Activated naive CD4-positive, alpha-beta T cell treated with anti-CD3 and anti-CD28 coated beads, Interleukin-2, amount 50 U/mL, for 16 hours (primary cell): ENCODE results near the gene GEMIN7.

Experiments used
- DNase-seq: peaks from one replicate; pipeline ENCODE4 v3.0.0-alpha.2; 2020

Gene GEMIN7

DNA sequence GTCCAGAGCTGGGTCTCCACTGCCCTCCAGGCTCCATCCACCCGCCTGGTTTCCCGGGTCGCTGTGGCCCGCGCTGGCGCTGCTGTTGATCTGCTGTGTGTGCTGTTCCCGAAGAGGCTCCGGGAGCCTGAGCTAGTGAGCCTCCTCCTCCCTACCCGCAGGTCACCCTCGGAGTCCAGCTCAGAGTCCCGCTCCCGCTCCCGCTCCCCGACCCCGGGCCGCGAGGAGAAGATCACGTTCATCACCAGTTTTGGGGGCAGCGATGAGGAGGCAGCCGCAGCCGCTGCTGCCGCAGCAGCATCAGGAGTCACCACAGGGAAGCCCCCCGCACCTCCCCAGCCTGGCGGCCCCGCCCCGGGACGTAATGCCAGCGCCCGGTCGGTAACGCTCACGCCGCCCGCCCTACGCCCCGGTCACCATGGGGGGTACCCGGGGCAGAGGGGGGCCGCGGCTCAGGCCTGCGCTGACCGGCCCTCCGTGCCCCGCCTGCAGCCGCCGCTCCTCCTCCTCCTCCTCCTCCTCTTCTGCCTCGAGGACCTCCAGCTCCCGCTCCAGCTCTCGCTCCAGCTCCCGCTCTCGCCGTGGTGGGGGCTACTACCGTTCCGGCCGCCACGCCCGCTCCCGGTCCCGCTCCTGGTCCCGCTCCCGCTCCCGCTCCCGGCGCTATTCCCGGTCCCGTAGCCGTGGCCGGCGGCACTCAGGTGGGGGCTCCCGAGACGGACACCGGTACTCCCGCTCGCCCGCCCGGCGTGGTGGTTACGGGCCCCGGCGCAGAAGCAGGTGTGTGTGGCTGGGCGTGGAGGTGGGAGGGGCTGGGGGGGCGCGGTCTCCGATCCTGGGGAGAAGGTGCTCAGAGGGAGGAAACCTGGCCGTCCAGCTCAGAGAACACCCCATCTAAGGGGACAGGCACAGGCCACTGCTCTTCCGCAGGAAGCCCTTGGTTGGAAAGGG, 14.9 kb upstream of the GEMIN7 start:
- DNase-seq, result no peak

DNA sequence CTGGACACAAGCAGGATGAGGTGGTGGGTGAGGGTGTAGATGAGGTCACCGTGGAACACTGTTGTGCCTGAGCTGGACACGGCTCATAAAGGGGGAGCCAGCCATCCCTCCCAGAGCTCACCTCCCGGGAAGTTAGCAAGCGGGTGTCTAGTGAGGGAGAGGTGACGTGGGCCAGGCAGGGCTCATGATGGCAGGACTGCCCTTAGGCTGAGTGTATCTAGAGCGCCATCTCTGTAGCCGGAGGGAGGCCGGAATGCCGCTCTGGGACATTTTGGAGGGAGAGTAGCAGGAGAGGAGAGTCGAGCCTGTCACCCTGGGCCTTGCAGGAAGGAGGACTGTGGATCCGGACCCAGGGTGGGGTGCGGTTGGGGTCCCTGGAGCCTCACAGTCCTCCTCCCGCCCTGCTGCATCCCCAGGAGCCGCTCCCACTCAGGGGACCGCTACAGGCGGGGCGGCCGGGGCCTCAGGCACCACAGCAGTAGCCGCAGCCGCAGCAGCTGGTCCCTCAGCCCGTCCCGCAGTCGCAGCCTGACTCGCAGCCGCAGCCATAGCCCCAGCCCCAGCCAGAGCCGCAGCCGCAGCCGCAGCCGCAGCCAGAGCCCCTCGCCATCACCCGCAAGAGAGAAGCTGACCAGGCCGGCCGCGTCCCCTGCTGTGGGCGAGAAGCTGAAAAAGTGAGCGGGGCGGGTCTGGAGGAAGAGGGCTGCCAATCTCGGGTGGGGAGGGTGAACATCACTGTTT, 12.0 kb upstream of the GEMIN7 start:
- no peak for DNase-seq

- DNase-seq, result no peak
Measured at GRCh38 chr19:45068041-45068440, 11.0 kb upstream of the GEMIN7 start.

DNA sequence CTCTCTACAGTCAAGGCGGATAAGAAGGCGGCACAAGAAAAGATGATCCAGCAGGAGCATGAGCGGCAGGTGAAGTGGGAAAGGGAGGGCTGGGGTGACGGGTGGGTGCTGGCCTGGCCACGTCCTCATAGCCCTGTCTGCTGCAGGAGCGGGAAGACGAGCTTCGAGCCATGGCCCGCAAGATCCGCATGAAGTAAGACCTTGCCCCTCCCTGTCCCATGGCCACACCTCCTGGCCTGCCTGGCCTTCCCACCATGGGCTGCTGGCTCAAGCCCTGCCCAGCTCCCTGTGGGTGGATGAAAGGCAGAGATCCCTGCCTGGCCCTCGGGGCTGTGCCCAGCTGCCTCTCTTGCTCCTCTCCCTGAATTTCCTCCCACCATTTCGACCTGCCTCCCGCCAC, 10.0 kb upstream of the GEMIN7 start:
- DNase-seq, result no peak

GRCh38 chr19:45070214-45070613, 8.8 kb upstream of the GEMIN7 start:
- no peak for DNase-seq

GRCh38 chr19:45070861-45071544, 8.1 kb upstream of the GEMIN7 start:
- no peak for DNase-seq

DNA sequence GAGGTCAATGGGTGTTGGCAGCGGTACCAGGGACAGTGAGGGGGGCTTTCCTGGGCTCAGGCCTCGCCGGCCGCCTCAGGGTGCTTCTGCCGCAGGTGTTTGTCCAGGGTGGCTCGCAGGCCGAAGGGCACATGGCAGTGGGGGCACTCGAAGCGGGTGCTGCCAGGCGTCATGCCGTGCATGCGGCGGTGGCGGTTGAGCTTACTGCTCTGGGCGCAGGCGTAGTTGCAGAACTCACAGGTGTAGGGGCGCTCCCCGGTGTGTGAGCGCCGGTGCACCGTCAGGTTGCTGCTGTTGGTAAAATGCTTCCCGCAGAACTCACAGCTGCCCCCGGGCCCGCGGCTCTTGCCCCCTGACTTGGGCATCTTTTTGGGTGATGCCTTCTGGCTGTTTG, 7.5 kb upstream of the GEMIN7 start:
- DNase-seq, result no peak

DNA sequence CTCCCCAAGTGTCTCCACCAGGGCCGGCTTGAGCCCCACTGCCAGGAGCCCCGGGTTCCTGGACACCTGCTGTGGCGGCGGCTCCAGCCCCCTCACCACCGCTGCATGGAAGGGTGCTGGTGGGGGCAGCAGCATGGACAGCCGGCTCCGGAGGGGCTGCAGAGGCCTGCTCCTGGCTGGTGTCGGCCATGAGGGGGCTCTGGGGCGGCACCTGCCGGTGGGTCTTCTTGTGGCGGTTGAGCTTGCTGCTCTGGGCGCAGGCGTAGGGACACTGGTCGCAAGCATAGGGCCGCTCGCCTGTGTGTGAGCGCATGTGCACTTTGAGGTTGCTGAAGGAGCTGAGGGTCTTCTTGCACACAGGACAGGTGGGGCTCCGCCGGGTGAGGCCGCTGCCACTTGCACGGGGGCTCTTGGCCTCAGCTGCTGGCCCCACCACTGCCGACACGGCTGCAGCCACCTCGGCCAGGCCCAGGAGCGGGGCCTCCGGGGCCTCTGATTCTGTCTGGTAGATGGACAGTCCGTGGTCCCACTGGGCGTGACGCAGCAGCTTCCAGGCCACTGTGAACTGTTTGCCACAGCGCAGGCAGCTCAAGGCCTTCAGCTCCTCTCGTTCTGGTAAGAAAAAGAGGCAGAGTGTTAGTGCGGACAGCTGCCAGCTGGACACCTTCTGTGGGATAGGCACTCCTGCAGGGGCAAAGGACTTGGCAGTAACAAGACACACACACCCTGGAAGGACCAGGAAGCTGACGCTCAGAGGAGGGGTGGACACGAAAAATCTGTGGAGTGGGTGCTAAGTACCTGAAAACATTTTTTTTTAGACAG, 6.9 kb upstream of the GEMIN7 start:
- DNase-seq, result no peak

GRCh38 chr19:45074744-45075300, 4.2 kb upstream of the GEMIN7 start:
- no peak for DNase-seq

DNA sequence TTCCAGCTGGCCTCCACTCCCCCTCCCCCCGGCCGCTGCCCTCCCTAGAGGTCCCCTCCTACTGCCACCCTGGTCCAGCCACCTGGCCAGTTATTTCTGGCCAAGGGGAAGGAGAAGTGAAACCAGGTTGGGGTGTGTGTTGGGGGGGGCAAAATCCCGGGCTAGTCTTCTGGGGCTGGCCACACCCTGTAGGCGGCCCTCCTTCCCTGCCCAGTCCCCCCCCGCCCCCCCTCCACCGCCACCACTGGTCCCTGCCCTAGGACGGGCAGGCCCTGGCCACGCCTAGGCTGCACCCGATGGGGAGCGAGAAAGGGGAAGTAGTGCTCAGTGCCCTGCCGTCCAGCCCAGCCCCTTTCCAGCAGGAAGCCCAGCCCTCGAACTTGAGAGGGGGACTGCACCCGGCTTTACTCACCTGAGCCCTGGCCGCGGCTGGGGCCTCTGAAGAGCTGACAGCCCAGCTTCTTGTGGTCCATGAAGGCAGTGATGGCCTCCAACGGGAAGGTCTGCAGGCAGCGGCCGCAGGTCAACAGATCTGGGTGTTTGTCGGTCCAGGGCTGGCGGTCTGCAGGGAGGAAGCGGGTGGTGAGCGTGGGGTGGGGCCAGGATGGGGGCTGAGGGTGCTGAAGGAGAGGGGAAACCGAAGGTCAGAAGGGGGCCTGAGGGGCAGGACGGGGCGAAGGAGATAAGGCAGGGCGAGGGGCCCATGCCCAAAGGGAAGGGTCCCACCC, 3.6 kb upstream of the GEMIN7 start:
- DNase-seq, result no peak

DNA sequence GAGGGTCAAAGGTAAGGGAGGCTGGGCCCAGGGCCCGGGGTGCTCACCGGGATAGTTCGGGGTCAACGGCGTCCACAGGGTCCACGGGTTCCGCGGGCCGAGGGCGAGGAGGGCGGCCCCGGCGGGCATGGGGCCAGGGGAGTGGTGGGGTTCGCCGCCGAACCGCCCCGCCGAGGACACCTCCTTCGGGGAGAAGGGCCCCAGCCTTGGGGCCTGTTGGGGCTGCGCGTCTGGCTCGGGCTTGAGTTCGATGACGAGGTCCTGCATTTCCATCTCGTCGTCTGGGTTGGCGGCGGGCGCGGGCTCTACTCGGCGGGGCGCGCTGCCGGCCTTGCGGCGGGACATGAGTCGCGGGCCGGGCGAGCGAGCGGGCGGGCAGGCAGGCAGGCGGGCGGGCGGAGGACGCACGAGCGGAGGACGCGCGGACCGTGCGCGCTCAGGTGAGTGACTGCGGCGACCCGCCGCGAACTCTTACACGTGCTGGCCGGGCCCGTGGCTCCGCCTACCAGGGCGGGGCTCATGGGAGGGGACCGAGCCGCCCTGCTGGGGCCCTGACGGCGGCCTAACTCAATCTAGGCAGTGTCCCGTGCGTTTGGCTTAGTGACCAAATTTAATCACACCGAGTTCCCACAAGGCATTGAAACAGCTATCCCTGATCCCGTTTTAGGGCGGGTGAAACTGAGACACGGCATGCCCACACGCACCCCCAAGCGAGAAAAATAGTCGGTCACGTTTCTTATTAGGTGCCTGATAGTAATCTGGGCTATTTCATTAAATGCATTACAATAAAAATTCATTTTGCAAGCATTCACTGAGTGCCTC, 2.8 kb upstream of the GEMIN7 start, which contains the start of gene ZNF296:
Gene ZNF296, minus strand, starts transcription at position 450 of the 822 bp plus-strand sequence. Its CDS starts 105 bp downstream, at position 345.
- DNase-seq, result peak; percentile 86

- no peak for DNase-seq
Measured at GRCh38 chr19:45076851-45077730, 2.0 kb upstream of the GEMIN7 start.

- DNase-seq, result no peak
Measured at GRCh38 chr19:45078390-45079062, 534 bp upstream of the GEMIN7 start.

GRCh38 chr19:45079911-45080370, 881 bp downstream of the GEMIN7 start:
- DNase-seq, result no peak

- DNase-seq, result no peak
Measured at GRCh38 chr19:45082170-45082569, 3.1 kb downstream of the GEMIN7 start.

GRCh38 chr19:45086480-45086879, 7.4 kb downstream of the GEMIN7 start:
- DNase-seq, result no peak

DNA sequence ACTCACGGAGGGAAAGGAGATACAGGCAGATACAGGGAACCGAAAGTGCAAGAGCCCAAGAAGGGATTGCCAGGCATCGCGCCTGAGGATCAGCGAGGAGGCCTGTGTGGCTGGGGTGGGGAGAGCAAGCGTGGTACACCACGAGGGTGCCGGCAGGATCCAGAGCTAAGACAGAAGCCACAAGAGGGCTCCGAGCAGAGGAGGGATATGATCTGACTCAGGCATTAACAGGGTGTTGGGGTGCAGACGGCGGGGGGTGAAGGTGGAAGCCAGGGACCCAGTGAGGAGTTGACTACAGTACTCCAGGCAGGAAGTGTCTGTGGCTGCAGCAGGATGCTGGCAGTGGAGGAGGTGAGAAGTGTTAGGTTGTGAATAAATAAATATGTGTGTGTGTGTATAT, 8.5 kb downstream of the GEMIN7 start:
- DNase-seq, result peak; percentile 27

DNA sequence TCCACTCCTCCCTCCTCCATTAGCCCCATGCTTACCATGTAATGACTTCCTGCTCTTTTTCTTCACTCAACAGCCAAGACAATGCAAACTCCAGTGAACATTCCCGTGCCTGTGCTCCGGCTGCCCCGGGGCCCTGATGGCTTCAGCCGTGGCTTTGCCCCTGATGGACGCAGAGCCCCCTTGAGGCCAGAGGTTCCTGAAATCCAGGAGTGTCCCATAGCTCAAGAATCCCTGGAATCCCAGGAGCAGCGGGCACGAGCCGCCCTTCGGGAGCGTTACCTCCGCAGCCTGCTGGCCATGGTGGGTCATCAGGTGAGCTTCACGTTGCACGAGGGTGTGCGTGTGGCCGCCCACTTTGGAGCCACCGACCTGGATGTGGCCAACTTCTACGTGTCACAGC, 11.0 kb downstream of the GEMIN7 start:
- DNase-seq, result no peak

DNA sequence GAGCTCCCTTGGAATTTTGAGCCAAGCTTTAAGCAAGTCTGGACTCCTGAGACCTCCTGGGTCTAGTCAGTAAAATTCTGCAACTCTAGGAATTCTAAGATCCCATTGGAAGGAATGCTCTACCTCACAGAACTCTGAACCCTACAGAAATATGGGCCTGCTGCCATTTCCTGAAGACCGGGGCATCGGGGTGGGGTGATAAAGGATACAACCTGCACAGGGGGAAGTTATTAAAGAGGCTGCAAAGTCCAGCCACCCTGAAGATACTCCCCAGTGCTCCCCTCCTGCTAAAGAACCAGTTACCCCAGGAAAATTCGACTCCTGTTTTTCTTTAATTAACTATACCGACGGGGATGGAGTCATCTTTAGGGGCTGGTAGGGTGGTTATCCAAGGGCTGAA, 11.5 kb downstream of the GEMIN7 start:
- DNase-seq, result no peak
